ENCODE data around the gene ERVH48-1. TPM values are rescaled to one million over a fixed set of nuclear protein-coding genes. Genes with fewer than 3 reads are reported as not detected.
"Not testable (repeated sequence)": the region's sequence is repeated elsewhere in the genome, so short reads cannot be mapped to it uniquely, and the experiment has no call there.

ERVH48-1 gene
- total RNA-seq, 1 donor = not detected

- no peak for TF ChIP-seq CTCF (IDR thresholded peaks at IDR 0.05; ENCODE audit: extremely low read depth, low read depth, low read length)
- Histone ChIP-seq H3K4me1 (ENCODE audit: insufficient read depth, low read length) (peaks cover 8% of the 10 kb centered on the region), H3K9me3 (ENCODE audit: low read depth, low read length) (no peaks in the 10 kb centered on the region), H3K27ac (ENCODE audit: low read depth, low read length) (no peak overlapping the region), H4K20me1 (ENCODE audit: insufficient read depth, low read length) (no peaks in the 10 kb centered on the region), H2AFZ (ENCODE audit: low read length) (no peak overlapping the region), H3K79me2 (ENCODE audit: insufficient read depth, low read length) (no peaks in the 10 kb centered on the region), H3K27me3 (ENCODE audit: insufficient read depth, low read length) (no peaks in the 10 kb centered on the region), H3K4me3 (ENCODE audit: insufficient read depth, low read length) (no peak overlapping the region), H3K36me3 (ENCODE audit: insufficient read depth, low read length) (no peaks in the 10 kb centered on the region), H3K4me2 (ENCODE audit: insufficient read depth, low read length) (no peak overlapping the region)
- no peak for DNase-seq (ENCODE audit: insufficient read length, low spot score, missing footprints)
Observed at GRCh38 chr21:42942244-42942643, 16.8 kb upstream of the ERVH48-1 start.

- H3K27ac ChIP-seq (ENCODE audit: low read depth, low read length) = no peak overlapping the region
Observed at GRCh38 chr21:42941696-42942085, 16.3 kb upstream of the ERVH48-1 start.

GRCh38 chr21:42939582-42940413 lies 14.4 kb upstream of the ERVH48-1 start:
- Histone ChIP-seq H3K36me3 (ENCODE audit: insufficient read depth, low read length) (no peaks in the 10 kb centered on the region), H2AFZ (ENCODE audit: low read length) (no peak overlapping the region), H3K4me3 (ENCODE audit: insufficient read depth, low read length) (peak overlapping the region; percentile 6), H3K4me1 (ENCODE audit: insufficient read depth, low read length) (peaks cover 8% of the 10 kb centered on the region), H3K79me2 (ENCODE audit: insufficient read depth, low read length) (no peaks in the 10 kb centered on the region), H3K4me2 (ENCODE audit: insufficient read depth, low read length) (peak overlapping the region; percentile 57), H3K27me3 (ENCODE audit: insufficient read depth, low read length) (no peaks in the 10 kb centered on the region), H4K20me1 (ENCODE audit: insufficient read depth, low read length) (no peaks in the 10 kb centered on the region), H3K27ac (ENCODE audit: low read depth, low read length) (peak overlapping the region; percentile 0), H3K9me3 (ENCODE audit: low read depth, low read length) (no peaks in the 10 kb centered on the region)
- no peak for TF ChIP-seq CTCF (IDR thresholded peaks at IDR 0.05; ENCODE audit: extremely low read depth, low read depth, low read length)
- peak; percentile 96 for DNase-seq (ENCODE audit: insufficient read length, low spot score, missing footprints)

More at GRCh38 chr21:42941696-42942085, 16.3 kb upstream of the ERVH48-1 start:
- no peaks in the 10 kb centered on the region for H3K79me2 ChIP-seq (ENCODE audit: insufficient read depth, low read length)
- no peaks in the 10 kb centered on the region for H3K9me3 ChIP-seq (ENCODE audit: low read depth, low read length)
- no peak overlapping the region for H3K4me3 ChIP-seq (ENCODE audit: insufficient read depth, low read length)
- H3K36me3 ChIP-seq (ENCODE audit: insufficient read depth, low read length) = no peaks in the 10 kb centered on the region
- no peak overlapping the region for H2AFZ ChIP-seq (ENCODE audit: low read length)
- TF ChIP-seq CTCF (IDR thresholded peaks at IDR 0.05; ENCODE audit: extremely low read depth, low read depth, low read length) = no peak
- H3K4me2 ChIP-seq (ENCODE audit: insufficient read depth, low read length) = no peak overlapping the region
- H3K4me1 ChIP-seq (ENCODE audit: insufficient read depth, low read length) = peaks cover 8% of the 10 kb centered on the region
- no peaks in the 10 kb centered on the region for H4K20me1 ChIP-seq (ENCODE audit: insufficient read depth, low read length)
- DNase-seq (ENCODE audit: insufficient read length, low spot score, missing footprints) = no peak
- H3K27me3 ChIP-seq (ENCODE audit: insufficient read depth, low read length) = no peaks in the 10 kb centered on the region

GRCh38 chr21:42938606-42938995 lies 13.2 kb upstream of the ERVH48-1 start:
- not testable (repeated sequence) for H3K4me2 ChIP-seq (ENCODE audit: insufficient read depth, low read length); H4K20me1 ChIP-seq (ENCODE audit: insufficient read depth, low read length); H3K27ac ChIP-seq (ENCODE audit: low read depth, low read length); H2AFZ ChIP-seq (ENCODE audit: low read length); H3K27me3 ChIP-seq (ENCODE audit: insufficient read depth, low read length); DNase-seq (ENCODE audit: insufficient read length, low spot score, missing footprints); H3K36me3 ChIP-seq (ENCODE audit: insufficient read depth, low read length); H3K79me2 ChIP-seq (ENCODE audit: insufficient read depth, low read length); H3K4me3 ChIP-seq (ENCODE audit: insufficient read depth, low read length); H3K9me3 ChIP-seq (ENCODE audit: low read depth, low read length); H3K4me1 ChIP-seq (ENCODE audit: insufficient read depth, low read length)
